Measurements from ENCODE around the gene CRADD.

- no peak for TF ChIP-seq CTCF (IDR thresholded peaks at IDR 0.05)
- no peak for TF ChIP-seq POLR2A (IDR thresholded peaks at IDR 0.05)
Measured at GRCh38 chr12:93888964-93889363, 211.8 kb downstream of the CRADD start.

Measured in body of pancreas (tissue), 4 donors.